ENCODE results near the gene RAG2.

RAG2 gene

GRCh38 chr11:36601155-36601554 lies 3.1 kb upstream of the RAG2 start:
- no peak for ATAC-seq (ENCODE audit: insufficient read depth, low read depth)
- H3K27me3 ChIP-seq (ENCODE audit: insufficient read depth, low read length, poor library complexity) = no peaks in the 10 kb centered on the region

GRCh38 chr11:36600180-36600579 lies 2.1 kb upstream of the RAG2 start:
- no peak overlapping the region for H3K4me3 ChIP-seq (ENCODE audit: low read depth in 1 of 2, low read length in 2 of 2)
- H4K20me1 ChIP-seq (ENCODE audit: insufficient read depth, low read length) = no peaks in the 10 kb centered on the region
- no peaks in the 10 kb centered on the region for H3K27me3 ChIP-seq (ENCODE audit: insufficient read depth, low read length, poor library complexity)
- peaks cover 4% of the 10 kb centered on the region for H3K9me3 ChIP-seq (ENCODE audit: insufficient read depth, low read length, severe bottlenecking)
- DNase-seq = no peak
- peaks cover 88% of the 10 kb centered on the region for H3K4me1 ChIP-seq (ENCODE audit: insufficient read depth, low read length)
- no peak for ATAC-seq (ENCODE audit: insufficient read depth, low read depth)
- TF ChIP-seq CTCF (IDR thresholded peaks at IDR 0.05; ENCODE audit: borderline replicate concordance, extremely low read depth, low read length, poor library complexity, severe bottlenecking) = no peak
- no peak for TF ChIP-seq EZH2 (IDR thresholded peaks at IDR 0.05; ENCODE audit: borderline replicate concordance, low read depth, low read length, severe bottlenecking)
- no peak overlapping the region for H2AFZ ChIP-seq (ENCODE audit: low read depth, low read length)
- H3K27ac ChIP-seq (ENCODE audit: low read length) = peak overlapping the region; percentile 92
- H3K4me2 ChIP-seq (ENCODE audit: insufficient read depth, low read length) = peak overlapping the region; percentile 88
- peaks cover 90% of the 10 kb centered on the region for H3K79me2 ChIP-seq (ENCODE audit: insufficient read depth, low read length)
- peaks cover 28% of the 10 kb centered on the region for H3K36me3 ChIP-seq (ENCODE audit: insufficient read depth, low read length)
- peak overlapping the region; percentile 81 for H3K9ac ChIP-seq (ENCODE audit: low read depth, low read length)

More at GRCh38 chr11:36601155-36601554, 3.1 kb upstream of the RAG2 start:
- peak overlapping the region; percentile 8; the same call in 1 of the 2 replicates for H2AFZ ChIP-seq (ENCODE audit: low read depth, low read length)
- no peak for DNase-seq
- H4K20me1 ChIP-seq (ENCODE audit: insufficient read depth, low read length) = no peaks in the 10 kb centered on the region
- no peak for TF ChIP-seq CTCF (IDR thresholded peaks at IDR 0.05; ENCODE audit: borderline replicate concordance, extremely low read depth, low read length, poor library complexity, severe bottlenecking)
- TF ChIP-seq EZH2 (IDR thresholded peaks at IDR 0.05; ENCODE audit: borderline replicate concordance, low read depth, low read length, severe bottlenecking) = no peak
- peaks cover 88% of the 10 kb centered on the region for H3K4me1 ChIP-seq (ENCODE audit: insufficient read depth, low read length)
- no peak overlapping the region for H3K4me3 ChIP-seq (ENCODE audit: low read depth in 1 of 2, low read length in 2 of 2)
- H3K79me2 ChIP-seq (ENCODE audit: insufficient read depth, low read length) = peaks cover 80% of the 10 kb centered on the region
- H3K36me3 ChIP-seq (ENCODE audit: insufficient read depth, low read length) = peaks cover 18% of the 10 kb centered on the region
- H3K9me3 ChIP-seq (ENCODE audit: insufficient read depth, low read length, severe bottlenecking) = no peaks in the 10 kb centered on the region
- H3K4me2 ChIP-seq (ENCODE audit: insufficient read depth, low read length) = peak overlapping the region; percentile 48
- peak overlapping the region; percentile 81 for H3K9ac ChIP-seq (ENCODE audit: low read depth, low read length)
- peak overlapping the region; percentile 92 for H3K27ac ChIP-seq (ENCODE audit: low read length)

GRCh38 chr11:36596880-36597279 lies 1.2 kb downstream of the RAG2 start:
- peak overlapping the region; percentile 88 for H3K4me2 ChIP-seq (ENCODE audit: insufficient read depth, low read length)
- H3K36me3 ChIP-seq (ENCODE audit: insufficient read depth, low read length) = peaks cover 56% of the 10 kb centered on the region
- no peak overlapping the region for H2AFZ ChIP-seq (ENCODE audit: low read depth, low read length)
- TF ChIP-seq CTCF (IDR thresholded peaks at IDR 0.05; ENCODE audit: borderline replicate concordance, extremely low read depth, low read length, poor library complexity, severe bottlenecking) (no peak), EZH2 (IDR thresholded peaks at IDR 0.05; ENCODE audit: borderline replicate concordance, low read depth, low read length, severe bottlenecking) (no peak)
- H4K20me1 ChIP-seq (ENCODE audit: insufficient read depth, low read length) = peaks cover 3% of the 10 kb centered on the region; the same call in 1 of the 2 replicates
- H3K4me3 ChIP-seq (ENCODE audit: low read depth in 1 of 2, low read length in 2 of 2) = peak overlapping the region; percentile 60 to 72
- no peak for DNase-seq
- peaks cover 98% of the 10 kb centered on the region for H3K79me2 ChIP-seq (ENCODE audit: insufficient read depth, low read length)
- H3K9me3 ChIP-seq (ENCODE audit: insufficient read depth, low read length, severe bottlenecking) = peaks cover 8% of the 10 kb centered on the region
- no peaks in the 10 kb centered on the region for H3K27me3 ChIP-seq (ENCODE audit: insufficient read depth, low read length, poor library complexity)
- H3K4me1 ChIP-seq (ENCODE audit: insufficient read depth, low read length) = peaks cover 88% of the 10 kb centered on the region
- peak overlapping the region; percentile 81 for H3K9ac ChIP-seq (ENCODE audit: low read depth, low read length)
- peak overlapping the region; percentile 92 for H3K27ac ChIP-seq (ENCODE audit: low read length)
- ATAC-seq (ENCODE audit: insufficient read depth, low read depth) = no peak
